Measurements from ENCODE around the gene PRLR.

PRLR gene

GRCh38 chr5:35152733-35153132 is 77.6 kb downstream of the PRLR start:
- Histone ChIP-seq H3K27me3 (ENCODE audit: control insufficient read depth in 2 of 2, insufficient read depth in 2 of 2, low read length in 2 of 2) (no peaks in the 10 kb centered on the region), H3K27ac (ENCODE audit: low read depth in 2 of 2, low read length in 2 of 2) (no peak overlapping the region)

GRCh38 chr5:35151146-35151920 is 79.0 kb downstream of the PRLR start:
- Histone ChIP-seq H3K4me1 (ENCODE audit: control insufficient read depth in 2 of 2, insufficient read depth in 2 of 2, low read length in 2 of 2) (peaks cover 3% of the 10 kb centered on the region in 2 donors), H3K4me3 (ENCODE audit: low read length in 2 of 2) (no peak overlapping the region), H3K9me3 (ENCODE audit: control insufficient read depth in 2 of 2, low read length in 2 of 2) (no peaks in the 10 kb centered on the region), H3K36me3 (ENCODE audit: control insufficient read depth in 2 of 2, insufficient read depth in 2 of 2, low read length in 2 of 2) (no peaks in the 10 kb centered on the region), H3K9ac (ENCODE audit: low read depth in 1 of 2, low read length in 2 of 2) (no peak overlapping the region), H3K27ac (ENCODE audit: low read depth in 2 of 2, low read length in 2 of 2) (no peak overlapping the region), H3K27me3 (ENCODE audit: control insufficient read depth in 2 of 2, insufficient read depth in 2 of 2, low read length in 2 of 2) (no peaks in the 10 kb centered on the region)

More at GRCh38 chr5:35152733-35153132, 77.6 kb downstream of the PRLR start:
- peaks cover 3% of the 10 kb centered on the region in 2 donors for H3K4me1 ChIP-seq (ENCODE audit: control insufficient read depth in 2 of 2, insufficient read depth in 2 of 2, low read length in 2 of 2)
- H3K9ac ChIP-seq (ENCODE audit: low read depth in 1 of 2, low read length in 2 of 2): no peak overlapping the region
- H3K4me3 ChIP-seq (ENCODE audit: low read length in 2 of 2): no peak overlapping the region
- H3K36me3 ChIP-seq (ENCODE audit: control insufficient read depth in 2 of 2, insufficient read depth in 2 of 2, low read length in 2 of 2): no peaks in the 10 kb centered on the region
- H3K9me3 ChIP-seq (ENCODE audit: control insufficient read depth in 2 of 2, low read length in 2 of 2): no peaks in the 10 kb centered on the region

- Histone ChIP-seq H3K27me3 (ENCODE audit: control insufficient read depth in 2 of 2, insufficient read depth in 2 of 2, low read length in 2 of 2) (no peaks in the 10 kb centered on the region), H3K9ac (ENCODE audit: low read depth in 1 of 2, low read length in 2 of 2) (no peak overlapping the region), H3K36me3 (ENCODE audit: control insufficient read depth in 2 of 2, insufficient read depth in 2 of 2, low read length in 2 of 2) (no peaks in the 10 kb centered on the region), H3K4me3 (ENCODE audit: low read length in 2 of 2) (no peak overlapping the region), H3K9me3 (ENCODE audit: control insufficient read depth in 2 of 2, low read length in 2 of 2) (no peaks in the 10 kb centered on the region), H3K4me1 (ENCODE audit: control insufficient read depth in 2 of 2, insufficient read depth in 2 of 2, low read length in 2 of 2) (peaks cover 3% of the 10 kb centered on the region in 2 donors), H3K27ac (ENCODE audit: low read depth in 2 of 2, low read length in 2 of 2) (no peak overlapping the region)
Observed at GRCh38 chr5:35149041-35149440, 81.2 kb downstream of the PRLR start.

- no peaks in the 10 kb centered on the region for H3K4me1 ChIP-seq (ENCODE audit: control insufficient read depth in 2 of 2, insufficient read depth in 2 of 2, low read length in 2 of 2)
- H3K27ac ChIP-seq (ENCODE audit: low read depth in 2 of 2, low read length in 2 of 2): no peak overlapping the region
- no peak overlapping the region for H3K4me3 ChIP-seq (ENCODE audit: low read length in 2 of 2)
- no peaks in the 10 kb centered on the region for H3K27me3 ChIP-seq (ENCODE audit: control insufficient read depth in 2 of 2, insufficient read depth in 2 of 2, low read length in 2 of 2)
- no peaks in the 10 kb centered on the region for H3K36me3 ChIP-seq (ENCODE audit: control insufficient read depth in 2 of 2, insufficient read depth in 2 of 2, low read length in 2 of 2)
- H3K9ac ChIP-seq (ENCODE audit: low read depth in 1 of 2, low read length in 2 of 2): no peak overlapping the region
- H3K9me3 ChIP-seq (ENCODE audit: control insufficient read depth in 2 of 2, low read length in 2 of 2): no peaks in the 10 kb centered on the region
Observed at GRCh38 chr5:35146406-35146805, 83.9 kb downstream of the PRLR start.

GRCh38 chr5:35145691-35146317 is 84.5 kb downstream of the PRLR start:
- Histone ChIP-seq H3K4me3 (ENCODE audit: low read length in 2 of 2) (no peak overlapping the region), H3K9me3 (ENCODE audit: control insufficient read depth in 2 of 2, low read length in 2 of 2) (no peaks in the 10 kb centered on the region), H3K9ac (ENCODE audit: low read depth in 1 of 2, low read length in 2 of 2) (no peak overlapping the region), H3K36me3 (ENCODE audit: control insufficient read depth in 2 of 2, insufficient read depth in 2 of 2, low read length in 2 of 2) (no peaks in the 10 kb centered on the region), H3K27me3 (ENCODE audit: control insufficient read depth in 2 of 2, insufficient read depth in 2 of 2, low read length in 2 of 2) (no peaks in the 10 kb centered on the region), H3K4me1 (ENCODE audit: control insufficient read depth in 2 of 2, insufficient read depth in 2 of 2, low read length in 2 of 2) (no peaks in the 10 kb centered on the region), H3K27ac (ENCODE audit: low read depth in 2 of 2, low read length in 2 of 2) (no peak overlapping the region)

GRCh38 chr5:35145012-35145411 is 85.3 kb downstream of the PRLR start:
- Histone ChIP-seq H3K4me1 (ENCODE audit: control insufficient read depth in 2 of 2, insufficient read depth in 2 of 2, low read length in 2 of 2) (no peaks in the 10 kb centered on the region), H3K27me3 (ENCODE audit: control insufficient read depth in 2 of 2, insufficient read depth in 2 of 2, low read length in 2 of 2) (no peaks in the 10 kb centered on the region), H3K4me3 (ENCODE audit: low read length in 2 of 2) (no peak overlapping the region), H3K9me3 (ENCODE audit: control insufficient read depth in 2 of 2, low read length in 2 of 2) (no peaks in the 10 kb centered on the region), H3K27ac (ENCODE audit: low read depth in 2 of 2, low read length in 2 of 2) (no peak overlapping the region), H3K36me3 (ENCODE audit: control insufficient read depth in 2 of 2, insufficient read depth in 2 of 2, low read length in 2 of 2) (no peaks in the 10 kb centered on the region), H3K9ac (ENCODE audit: low read depth in 1 of 2, low read length in 2 of 2) (no peak overlapping the region)

- Histone ChIP-seq H3K36me3 (ENCODE audit: control insufficient read depth in 2 of 2, insufficient read depth in 2 of 2, low read length in 2 of 2) (no peaks in the 10 kb centered on the region), H3K9ac (ENCODE audit: low read depth in 1 of 2, low read length in 2 of 2) (no peak overlapping the region), H3K27ac (ENCODE audit: low read depth in 2 of 2, low read length in 2 of 2) (no peak overlapping the region), H3K27me3 (ENCODE audit: control insufficient read depth in 2 of 2, insufficient read depth in 2 of 2, low read length in 2 of 2) (no peaks in the 10 kb centered on the region), H3K4me1 (ENCODE audit: control insufficient read depth in 2 of 2, insufficient read depth in 2 of 2, low read length in 2 of 2) (no peaks in the 10 kb centered on the region), H3K9me3 (ENCODE audit: control insufficient read depth in 2 of 2, low read length in 2 of 2) (no peaks in the 10 kb centered on the region), H3K4me3 (ENCODE audit: low read length in 2 of 2) (no peak overlapping the region)
Observed at GRCh38 chr5:35143841-35144240, 86.4 kb downstream of the PRLR start.

- Histone ChIP-seq H3K4me1 (ENCODE audit: control insufficient read depth in 2 of 2, insufficient read depth in 2 of 2, low read length in 2 of 2) (no peaks in the 10 kb centered on the region), H3K36me3 (ENCODE audit: control insufficient read depth in 2 of 2, insufficient read depth in 2 of 2, low read length in 2 of 2) (no peaks in the 10 kb centered on the region), H3K27me3 (ENCODE audit: control insufficient read depth in 2 of 2, insufficient read depth in 2 of 2, low read length in 2 of 2) (no peaks in the 10 kb centered on the region), H3K27ac (ENCODE audit: low read depth in 2 of 2, low read length in 2 of 2) (no peak overlapping the region), H3K9ac (ENCODE audit: low read depth in 1 of 2, low read length in 2 of 2) (no peak overlapping the region), H3K9me3 (ENCODE audit: control insufficient read depth in 2 of 2, low read length in 2 of 2) (no peaks in the 10 kb centered on the region), H3K4me3 (ENCODE audit: low read length in 2 of 2) (no peak overlapping the region)
Observed at GRCh38 chr5:35141739-35142138, 88.5 kb downstream of the PRLR start.

- Histone ChIP-seq H3K4me1 (ENCODE audit: control insufficient read depth in 2 of 2, insufficient read depth in 2 of 2, low read length in 2 of 2) (peaks cover 0 to 6% of the 10 kb centered on the region in 2 donors), H3K9ac (ENCODE audit: low read depth in 1 of 2, low read length in 2 of 2) (no peak overlapping the region), H3K9me3 (ENCODE audit: control insufficient read depth in 2 of 2, low read length in 2 of 2) (no peaks in the 10 kb centered on the region), H3K4me3 (ENCODE audit: low read length in 2 of 2) (no peak overlapping the region), H3K36me3 (ENCODE audit: control insufficient read depth in 2 of 2, insufficient read depth in 2 of 2, low read length in 2 of 2) (no peaks in the 10 kb centered on the region), H3K27me3 (ENCODE audit: control insufficient read depth in 2 of 2, insufficient read depth in 2 of 2, low read length in 2 of 2) (no peaks in the 10 kb centered on the region), H3K27ac (ENCODE audit: low read depth in 2 of 2, low read length in 2 of 2) (no peak overlapping the region)
Observed at GRCh38 chr5:35138232-35138631, 92.1 kb downstream of the PRLR start.

- Histone ChIP-seq H3K27ac (ENCODE audit: low read depth in 2 of 2, low read length in 2 of 2) (no peak overlapping the region), H3K27me3 (ENCODE audit: control insufficient read depth in 2 of 2, insufficient read depth in 2 of 2, low read length in 2 of 2) (no peaks in the 10 kb centered on the region), H3K9ac (ENCODE audit: low read depth in 1 of 2, low read length in 2 of 2) (no peak overlapping the region), H3K4me1 (ENCODE audit: control insufficient read depth in 2 of 2, insufficient read depth in 2 of 2, low read length in 2 of 2) (peaks cover 0 to 6% of the 10 kb centered on the region in 2 donors), H3K4me3 (ENCODE audit: low read length in 2 of 2) (no peak overlapping the region), H3K9me3 (ENCODE audit: control insufficient read depth in 2 of 2, low read length in 2 of 2) (no peaks in the 10 kb centered on the region), H3K36me3 (ENCODE audit: control insufficient read depth in 2 of 2, insufficient read depth in 2 of 2, low read length in 2 of 2) (no peaks in the 10 kb centered on the region)
Observed at GRCh38 chr5:35136386-35136785, 93.9 kb downstream of the PRLR start.

Measured in mucosa of rectum (tissue), 2 donors.